HepG2 (cell line): Measurements from ENCODE around the gene BACH2. TPM values are rescaled to one million over a fixed set of nuclear protein-coding genes. Genes with fewer than 3 reads are reported as not detected.

Experiments used
- ATAC-seq: fragments of 200-7000 bp; cut with Tn5 transposase; 3 replicates; pipeline ENCODE4 v1.9.1; 2020; ENCODE audit warnings: mild to moderate bottlenecking, moderate library complexity
- BruUV-seq: library from RNA; stranded (reverse); fragments of 400-500 nt; replicated peaks from 2 replicates; lab custom pipeline; 2021; lab: Mats Ljungman, UMichigan
- CTCF ChIA-PET: fragments of 300-600 bp; formaldehyde crosslinking; extraction: SDS; loops from one replicate; lab custom pipeline; 2021; ENCODE audit warnings: low total read pairs, inconsistent platforms, low intra/inter-chr PET ratio; lab: Yijun Ruan, JAX
- POLR2A ChIA-PET: fragments of 350-600 bp; sonication (Branson Sonifier 250); formaldehyde crosslinking; loops from one replicate; lab custom pipeline; 2020; ENCODE audit warnings: antibody characterized with exemption, inconsistent platforms; lab: Yijun Ruan, JAX
- DNase-seq: peaks from one replicate; pipeline ENCODE4 v3.0.0-alpha.2; 2015; ENCODE audit warnings: low spot score
- FAIRE-seq: peaks from 3 replicates; lab custom pipeline; 2011; peaks lifted over from hg19 to GRCh38; lab: Jason Lieb, UNC
- H2AFZ ChIP-seq: one replicate; pipeline ENCODE4 v1.6.1; 2011; ENCODE audit warnings: low read length, inconsistent platforms
- H3K27ac ChIP-seq: fragments of 300-600 bp; 3 replicates; pipeline ENCODE4 v1.8.0; 2011; ENCODE audit warnings: mixed run types, mild to moderate bottlenecking, mixed read lengths, low read length, inconsistent platforms; ENCODE audit not compliant: insufficient read depth; ENCODE audit errors: extremely low read length
- H3K27me3 ChIP-seq, 2 experiments: fragments of 200-600 bp in 1 of 2; 2 replicates in 1 of 2; 3 replicates in 1 of 2; pipeline versions ENCODE4 v1.6.0 to v1.8.0; 2011; ENCODE audit warnings: low read length in 2 of 2, mild to moderate bottlenecking in 2 of 2, moderate library complexity in 2 of 2, inconsistent platforms in 1 of 2; ENCODE audit not compliant: insufficient read depth in 2 of 2, control insufficient read depth in 1 of 2
- H3K36me3 ChIP-seq, 2 experiments: fragments of 200-600 bp in 1 of 2; replicated peaks in 1 of 2; 2 replicates in 1 of 2; 3 replicates in 1 of 2; pipeline versions ENCODE4 v1.5.1 to v1.8.0; 2011; ENCODE audit warnings: low read length in 2 of 2, inconsistent platforms in 1 of 2; ENCODE audit not compliant: insufficient read depth in 2 of 2, control insufficient read depth in 1 of 2
- H3K4me1 ChIP-seq: 2 replicates; pipeline ENCODE4 v1.5.1; 2012; ENCODE audit warnings: low read length, inconsistent platforms; ENCODE audit not compliant: insufficient read depth
- H3K4me2 ChIP-seq: 2 replicates; pipeline ENCODE4 v1.6.0; 2011; ENCODE audit warnings: low read depth, low read length, inconsistent platforms
- H3K4me3 ChIP-seq, 3 experiments: fragments of 200-600 bp in 1 of 3; sonication (generic), shearing (Covaris generic) in 1 of 3; replicated peaks in 1 of 3; 2 replicates each; pipeline ENCODE4 v1.5.1; 2011 to 2016; ENCODE audit warnings: low read length in 3 of 3, inconsistent platforms in 2 of 3, low read depth in 2 of 3, mild to moderate bottlenecking in 2 of 3, control low read depth in 1 of 3, mixed read lengths in 1 of 3; ENCODE audit not compliant: insufficient read depth in 1 of 3
- H3K79me2 ChIP-seq: one replicate; pipeline ENCODE4 v1.6.1; 2011; ENCODE audit warnings: low read length, inconsistent platforms; ENCODE audit not compliant: insufficient read depth
- H3K9ac ChIP-seq: 2 replicates; pipeline ENCODE4 v1.6.0; 2011; ENCODE audit warnings: mild to moderate bottlenecking, low read depth, low read length, inconsistent platforms; ENCODE audit not compliant: insufficient read depth
- H3K9me3 ChIP-seq: 2 replicates; pipeline ENCODE4 v1.5.1; 2012; ENCODE audit warnings: mild to moderate bottlenecking, low read length
- H4K20me1 ChIP-seq: 2 replicates; pipeline ENCODE4 v1.6.0; 2011; ENCODE audit warnings: inconsistent platforms, mild to moderate bottlenecking, low read length, moderate library complexity; ENCODE audit not compliant: insufficient read depth
- CHD2 ChIP-seq: IDR thresholded peaks from 2 replicates; pipeline ENCODE4 v1.6.1; 2011; ENCODE audit warnings: low read depth, low read length, improper control_type of control experiment
- FOXA3 ChIP-seq: IDR thresholded peaks from 2 replicates; pipeline ENCODE4 v1.6.1; 2016; ENCODE audit warnings: missing genetic modification reagents, missing compliant biosample characterization
- GZF1 ChIP-seq: sonication (generic); formaldehyde crosslinking; IDR thresholded peaks from 2 replicates; pipeline ENCODE4 v1.5.1; 2020; ENCODE audit warnings: mild to moderate bottlenecking, missing genetic modification reagents
- HMGA1 ChIP-seq: sonication (generic); formaldehyde crosslinking; conservative IDR thresholded peaks from 2 replicates; pipeline ENCODE4 v1.4.0; 2020; ENCODE audit warnings: missing genetic modification reagents
- KMT2B ChIP-seq: IDR thresholded peaks from 2 replicates; pipeline ENCODE4 v1.6.1; 2016; ENCODE audit warnings: missing genetic modification reagents, missing compliant biosample characterization
- NFATC3 ChIP-seq: sonication (generic); formaldehyde crosslinking; IDR thresholded peaks from 2 replicates; pipeline ENCODE4 v1.5.1; 2020; ENCODE audit warnings: mild to moderate bottlenecking, missing genetic modification reagents
- PHF5A ChIP-seq: IDR thresholded peaks from one replicate; pipeline ENCODE4 v1.6.1; 2018; ENCODE audit warnings: low read depth, missing genetic modification reagents; ENCODE audit not compliant: unreplicated experiment
- SRSF1 ChIP-seq: fragments of 200-400 bp; formaldehyde crosslinking; optimal IDR thresholded peaks from 2 replicates; pipeline ENCODE3; 2017; ENCODE audit warnings: mild to moderate bottlenecking, low read depth, low read length, moderate library complexity
- TCF12 ChIP-seq, 2 experiments: fragments of 450-650 bp in 1 of 2; sonication (generic) in 1 of 2; formaldehyde crosslinking in 1 of 2; IDR thresholded peaks; 2 replicates each; pipeline versions ENCODE4 v1.6.1 to v1.8.0; 2017 to 2022; ENCODE audit warnings: antibody characterized with exemption in 1 of 2, mild to moderate bottlenecking in 1 of 2, missing genetic modification reagents in 1 of 2, moderate library complexity in 1 of 2
- ZBTB3 ChIP-seq: sonication (generic); formaldehyde crosslinking; IDR thresholded peaks from 2 replicates; pipeline ENCODE4 v1.4.0; 2020; ENCODE audit warnings: low read depth, mild to moderate bottlenecking, moderate library complexity, missing genetic modification reagents, borderline replicate concordance
- ZBTB42 ChIP-seq: sonication (generic); formaldehyde crosslinking; IDR thresholded peaks from 2 replicates; pipeline ENCODE4 v1.5.0; 2020; ENCODE audit warnings: mild to moderate bottlenecking, missing genetic modification reagents
- ZNF260 ChIP-seq: sonication (generic); formaldehyde crosslinking; IDR thresholded peaks from 2 replicates; pipeline ENCODE4 v1.4.0; 2020; ENCODE audit warnings: missing genetic modification reagents, low read depth, mild to moderate bottlenecking, borderline replicate concordance
- ZNF430 ChIP-seq: sonication (generic); formaldehyde crosslinking; IDR thresholded peaks from 2 replicates; pipeline ENCODE4 v1.9.0; 2021; ENCODE audit warnings: mild to moderate bottlenecking, missing genetic modification reagents
- ZNF530 ChIP-seq: sonication (generic); formaldehyde crosslinking; IDR thresholded peaks from 2 replicates; pipeline ENCODE4 v1.5.0; 2020; ENCODE audit warnings: low read depth, mild to moderate bottlenecking, missing genetic modification reagents
- ZNF710 ChIP-seq: sonication (generic); formaldehyde crosslinking; IDR thresholded peaks from 2 replicates; pipeline ENCODE4 v1.5.0; 2020; ENCODE audit warnings: mild to moderate bottlenecking, missing genetic modification reagents, borderline replicate concordance
- ZNF768 ChIP-seq: sonication (generic); formaldehyde crosslinking; IDR thresholded peaks from 2 replicates; pipeline ENCODE4 v1.4.0; 2020; ENCODE audit warnings: missing genetic modification reagents
- ZNF777 ChIP-seq: sonication (generic); formaldehyde crosslinking; IDR thresholded peaks from 2 replicates; pipeline ENCODE4 v1.4.0; 2020; ENCODE audit warnings: missing genetic modification reagents
- WGBS: methylation state at CpG from one replicate; pipeline ENCODE4 v1.1.6; 2017; ENCODE audit warnings: low lambda C conversion rate; 5-methylcytosine and 5-hydroxymethylcytosine counted together
- in situ Hi-C: cut with HindIII; loops from 2 replicates; pipeline ENCODE4 v1.10.0; 2017; ENCODE audit warnings: low pct_unique_long_range_greater_than_20kb; ENCODE audit not compliant: extremely low pct_ligation_motif_present
- intact Hi-C: fragments of 100-400 bp; cut with micrococcal nuclease; formaldehyde crosslinking; loops from one replicate; pipeline ENCODE4 v1.10.0; 2022; ENCODE audit not compliant: unreplicated experiment
- polyA plus RNA-seq, 8 experiments: library from polyadenylated mRNA; depleted of rRNA in 3 of 8; stranded (reverse) in 7 of 8; unstranded in 1 of 8; fragments of >200 nt; fragmentation: Illumina TruSeq in 4 of 8; extraction: Trizol in 4 of 8; gene quantifications; 2 replicates each; pipeline versions ENCODE4 v1.2.1 to v1.2.3, GENCODE V29; 2011 to 2016; ENCODE audit warnings: low read depth in 4 of 8, missing spikeins in 1 of 8, mixed read lengths in 1 of 8; ENCODE audit not compliant: insufficient read depth in 1 of 8
- total RNA-seq, 5 experiments: library from RNA; depleted of rRNA; stranded (reverse); fragments of >200 nt; fragmentation: Illumina TruSeq; extraction: Trizol; gene quantifications; 2 replicates each; pipeline ENCODE4 v1.2.3, GENCODE V29; 2016; ENCODE audit warnings: low read depth in 1 of 5

Gene BACH2
- total and polyA plus RNA-seq, 2 of the 13 experiments (the other 11 are each of a cell fraction or from before 2014, with no cell fraction given), result 0.01 TPM; not detected in 1

- Histone ChIP-seq H3K4me1 (no peaks in the 10 kb centered on the region), H3K4me2 (no peak overlapping the region), H3K9ac (no peak overlapping the region), H3K4me3 (no peak overlapping the region), H3K36me3 (no peaks in the 10 kb centered on the region), H3K79me2 (no peaks in the 10 kb centered on the region), H3K27ac (no peak overlapping the region), H3K9me3 (no peaks in the 10 kb centered on the region), H4K20me1 (no peaks in the 10 kb centered on the region), H2AFZ (no peak overlapping the region), H3K27me3 (peaks cover 1 to 27% of the 10 kb centered on the region in 2 experiments; a peak in 3 of 5 replicates)
- no peak for FAIRE-seq
- no peak for ATAC-seq
- TF ChIP-seq NFATC3 (CRISPR knock-in tag) (no peak), ZNF710 (no peak), ZNF430 (no peak), FOXA3 (CRISPR knock-in tag) (no peak), GZF1 (no peak), CHD2 (no peak), ZBTB42 (CRISPR knock-in tag) (no peak), ZNF777 (CRISPR knock-in tag) (no peak), ZNF260 (no peak), TCF12 (IDR thresholded peaks at IDR 0.05) (no peak), TCF12 (CRISPR knock-in tag; IDR thresholded peaks at IDR 0.05) (no peak), PHF5A (CRISPR knock-in tag) (no peak), KMT2B (no peak), ZNF768 (CRISPR knock-in tag) (no peak), HMGA1 (no peak), ZBTB3 (CRISPR knock-in tag) (no peak), ZNF530 (CRISPR knock-in tag) (no peak), SRSF1 (no peak)
- ChIA-PET POLR2A (interaction anchor here (0.6 kb wide), 1 partner anchor 558 kb away, joined by 3 read pairs; no protein-coding TSS in a partner anchor), CTCF (no interaction called here)
- 6% methylated on average over 7 of the region's 7 CpGs for WGBS
- intact Hi-C loops (no loop called here), in situ Hi-C loops (no loop called here)
- BruUV-seq, result no TSS peak
- DNase-seq, result no peak
Observed at GRCh38 chr6:90028066-90028778, 268.4 kb downstream of the BACH2 start.
